ENCODE measurements around the gene CDKAL1. TPM values are rescaled to one million over a fixed set of nuclear protein-coding genes. Genes with fewer than 3 reads are reported as not detected.

The CDKAL1 gene
- total and polyA plus RNA-seq, 10 of the 15 experiments (the other 5 are each of a cell fraction or from before 2014, with no cell fraction given) = 10.7 to 26.9 (median 17.3) TPM

DNA sequence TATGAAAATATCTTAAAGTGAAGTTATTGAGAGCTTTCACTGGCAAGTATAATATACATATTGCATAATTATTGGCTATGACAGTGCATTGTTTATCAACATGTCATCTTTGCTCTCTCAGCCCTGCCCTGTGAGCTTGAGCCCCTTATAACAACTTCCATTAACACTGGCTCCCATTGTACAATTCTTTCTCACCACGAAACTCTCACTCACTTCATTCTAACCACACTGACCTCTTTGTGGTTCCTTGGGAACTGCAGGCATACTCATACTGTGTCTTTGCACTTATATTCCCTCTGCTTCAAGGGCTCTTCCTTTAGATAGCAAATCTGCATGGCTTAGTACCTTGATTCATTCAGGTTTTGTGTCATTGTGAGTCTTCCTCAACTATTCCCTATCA, 411.8 kb downstream of the CDKAL1 start (continued):
- TF ChIP-seq PAX8 (IDR thresholded peaks at IDR 0.05) (no peak), NBN (IDR thresholded peaks at IDR 0.05) (no peak), DPF2 (IDR thresholded peaks at IDR 0.05) (peak; percentile 38), BCL11A (IDR thresholded peaks at IDR 0.05; ENCODE audit: low read depth, low read length) (0 out of 2 replicates have a peak, but pooled peaks have one; percentile 24), RBBP5 (conservative IDR thresholded peaks at IDR 0.05) (no peak), RAD51 (IDR thresholded peaks at IDR 0.05) (no peak), CEBPB (IDR thresholded peaks at IDR 0.05; ENCODE audit: borderline replicate concordance in 1 of 2, low read depth in 2 of 2, low read length in 2 of 2) (no peak), HDGF (IDR thresholded peaks at IDR 0.05) (no peak), MTA3 (IDR thresholded peaks at IDR 0.05; ENCODE audit: borderline replicate concordance, low read length) (no peak), EZH2 (IDR thresholded peaks at IDR 0.05; ENCODE audit: borderline replicate concordance, control insufficient read depth, low read depth, low read length) (no peak), SIN3A (IDR thresholded peaks at IDR 0.05; ENCODE audit: low read depth, low read length) (no peak), TBL1XR1 (IDR thresholded peaks at IDR 0.05; ENCODE audit: low read depth, low read length) (no peak), BHLHE40 (IDR thresholded peaks at IDR 0.05; ENCODE audit: borderline replicate concordance in 1 of 2, low read depth in 2 of 2, low read length in 1 of 2) (no peak), SIX5 (IDR thresholded peaks at IDR 0.05; ENCODE audit: low read depth, low read length, severe bottlenecking) (no peak), POU2F2 (IDR thresholded peaks at IDR 0.05; ENCODE audit: borderline replicate concordance, low read depth, low read length) (0 out of 3 replicates have a peak, but pooled peaks have one; percentile 14), SMC3 (IDR thresholded peaks at IDR 0.05; ENCODE audit: borderline replicate concordance, low read length) (no peak), SUPT20H (IDR thresholded peaks at IDR 0.05; ENCODE audit: borderline replicate concordance, control insufficient read depth, low read depth, low read length) (no peak), RAD21 (IDR thresholded peaks at IDR 0.05; ENCODE audit: insufficient read depth, low read depth, low read length) (0 out of 2 replicates have a peak, but pooled peaks have one; percentile 21), RUNX3 (IDR thresholded peaks at IDR 0.05; ENCODE audit: low read length) (peak; percentile 96), STAT3 (IDR thresholded peaks at IDR 0.05; ENCODE audit: low read depth, low read length) (no peak), TARDBP (IDR thresholded peaks at IDR 0.05; ENCODE audit: borderline replicate concordance) (no peak)
- TF ChIP-seq, protein P1, sequence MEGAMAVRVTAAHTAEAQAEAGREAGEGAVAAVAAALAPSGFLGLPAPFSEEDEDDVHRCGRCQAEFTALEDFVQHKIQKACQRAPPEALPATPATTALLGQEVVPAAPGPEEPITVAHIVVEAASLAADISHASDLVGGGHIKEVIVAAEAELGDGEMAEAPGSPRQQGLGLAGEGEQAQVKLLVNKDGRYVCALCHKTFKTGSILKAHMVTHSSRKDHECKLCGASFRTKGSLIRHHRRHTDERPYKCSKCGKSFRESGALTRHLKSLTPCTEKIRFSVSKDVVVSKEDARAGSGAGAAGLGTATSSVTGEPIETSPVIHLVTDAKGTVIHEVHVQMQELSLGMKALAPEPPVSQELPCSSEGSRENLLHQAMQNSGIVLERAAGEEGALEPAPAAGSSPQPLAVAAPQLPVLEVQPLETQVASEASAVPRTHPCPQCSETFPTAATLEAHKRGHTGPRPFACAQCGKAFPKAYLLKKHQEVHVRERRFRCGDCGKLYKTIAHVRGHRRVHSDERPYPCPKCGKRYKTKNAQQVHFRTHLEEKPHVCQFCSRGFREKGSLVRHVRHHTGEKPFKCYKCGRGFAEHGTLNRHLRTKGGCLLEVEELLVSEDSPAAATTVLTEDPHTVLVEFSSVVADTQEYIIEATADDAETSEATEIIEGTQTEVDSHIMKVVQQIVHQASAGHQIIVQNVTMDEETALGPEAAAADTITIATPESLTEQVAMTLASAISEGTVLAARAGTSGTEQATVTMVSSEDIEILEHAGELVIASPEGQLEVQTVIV (IDR thresholded peaks at IDR 0.05; ENCODE audit: borderline replicate concordance, partially characterized antibody) = no peak
- TF ChIP-seq, protein P2, sequence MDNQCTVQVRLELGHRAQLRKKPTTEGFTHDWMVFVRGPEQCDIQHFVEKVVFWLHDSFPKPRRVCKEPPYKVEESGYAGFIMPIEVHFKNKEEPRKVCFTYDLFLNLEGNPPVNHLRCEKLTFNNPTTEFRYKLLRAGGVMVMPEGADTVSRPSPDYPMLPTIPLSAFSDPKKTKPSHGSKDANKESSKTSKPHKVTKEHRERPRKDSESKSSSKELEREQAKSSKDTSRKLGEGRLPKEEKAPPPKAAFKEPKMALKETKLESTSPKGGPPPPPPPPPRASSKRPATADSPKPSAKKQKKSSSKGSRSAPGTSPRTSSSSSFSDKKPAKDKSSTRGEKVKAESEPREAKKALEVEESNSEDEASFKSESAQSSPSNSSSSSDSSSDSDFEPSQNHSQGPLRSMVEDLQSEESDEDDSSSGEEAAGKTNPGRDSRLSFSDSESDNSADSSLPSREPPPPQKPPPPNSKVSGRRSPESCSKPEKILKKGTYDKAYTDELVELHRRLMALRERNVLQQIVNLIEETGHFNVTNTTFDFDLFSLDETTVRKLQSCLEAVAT (IDR thresholded peaks at IDR 0.05) = peak; percentile 72; the same call in 1 of the 2 replicates
- TF ChIP-seq, protein P3, sequence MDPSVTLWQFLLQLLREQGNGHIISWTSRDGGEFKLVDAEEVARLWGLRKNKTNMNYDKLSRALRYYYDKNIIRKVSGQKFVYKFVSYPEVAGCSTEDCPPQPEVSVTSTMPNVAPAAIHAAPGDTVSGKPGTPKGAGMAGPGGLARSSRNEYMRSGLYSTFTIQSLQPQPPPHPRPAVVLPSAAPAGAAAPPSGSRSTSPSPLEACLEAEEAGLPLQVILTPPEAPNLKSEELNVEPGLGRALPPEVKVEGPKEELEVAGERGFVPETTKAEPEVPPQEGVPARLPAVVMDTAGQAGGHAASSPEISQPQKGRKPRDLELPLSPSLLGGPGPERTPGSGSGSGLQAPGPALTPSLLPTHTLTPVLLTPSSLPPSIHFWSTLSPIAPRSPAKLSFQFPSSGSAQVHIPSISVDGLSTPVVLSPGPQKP (IDR thresholded peaks at IDR 0.05; ENCODE audit: low read depth, low read length) = no peak
